ENCODE measurements around the gene TMEM175. TPM values are rescaled to one million over a fixed set of nuclear protein-coding genes. Genes with fewer than 3 reads are reported as not detected.

TMEM175 gene
- total RNA-seq, 4 donors from 2014 or later = 17.4 to 39.1 (median 30.1) TPM

DNA sequence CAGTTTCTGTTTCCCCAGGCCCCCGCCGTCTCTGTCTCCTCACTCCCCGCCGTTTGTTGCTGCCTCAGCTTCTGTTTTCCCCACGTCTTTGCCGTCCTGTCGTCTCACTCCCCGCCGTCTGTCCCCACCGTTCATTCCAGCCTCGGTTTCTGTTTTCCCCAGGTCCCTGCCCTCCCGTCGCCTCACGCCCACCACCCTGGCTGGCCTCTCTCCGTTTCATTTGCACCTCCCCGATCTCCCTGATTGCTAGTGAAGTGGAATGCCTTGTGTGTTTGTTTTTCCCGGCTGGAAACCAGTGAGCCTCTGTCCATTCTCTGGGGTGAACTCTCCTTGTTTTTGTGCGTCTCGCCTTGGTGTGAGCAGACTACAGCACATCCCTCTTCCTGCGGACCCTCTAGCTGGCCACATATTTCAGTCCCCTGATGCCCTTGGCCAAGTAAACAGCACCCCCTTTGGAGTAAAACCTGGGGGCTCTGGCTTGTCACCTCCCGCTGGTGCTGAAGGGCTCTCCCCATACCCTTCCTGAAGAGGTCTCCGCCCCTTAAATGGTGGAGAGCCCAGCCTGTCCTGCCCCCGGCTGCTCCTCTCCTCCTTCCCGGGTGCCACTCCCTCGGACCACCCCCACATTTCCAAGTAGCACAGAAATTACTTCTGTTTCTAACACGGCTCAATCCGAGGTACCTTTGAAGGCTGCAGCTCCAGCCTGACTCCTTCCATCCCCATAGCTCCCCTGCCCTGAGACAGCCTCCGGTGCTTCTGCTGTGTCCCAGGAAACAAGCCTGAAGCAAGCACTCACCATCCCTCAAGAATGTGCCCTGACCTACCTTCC lies 13.2 kb downstream of the TMEM175 start:
- no peak overlapping the region for H3K4me3 ChIP-seq (ENCODE audit: low read depth, poor library complexity, severe bottlenecking)

DNA sequence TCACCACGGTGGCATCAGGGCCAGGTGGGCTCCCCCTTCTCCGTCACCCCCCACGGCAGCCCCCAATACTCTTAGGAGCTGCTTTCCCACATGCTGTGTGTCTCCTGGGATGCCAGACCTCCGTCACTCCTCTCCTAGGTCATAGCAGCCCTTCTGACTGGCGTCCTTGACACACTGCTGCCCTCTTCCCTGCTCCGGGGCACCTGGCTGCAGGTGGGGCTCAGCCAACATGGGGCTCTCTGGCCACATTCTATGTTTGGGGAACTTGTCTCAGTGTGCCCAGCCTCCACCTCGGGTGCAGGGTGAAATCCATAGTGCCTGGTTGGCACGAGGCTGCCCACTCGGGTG lies 13.8 kb downstream of the TMEM175 start:
- WGBS, 2 donors = 81 to 84% methylated on average over 7 to 9 of the region's 9 CpGs
- peak in 1 of 2 donors; percentile 77 for DNase-seq (ENCODE audit: low spot score in 2 of 2)
- no peak overlapping the region for H3K4me3 ChIP-seq (ENCODE audit: low read depth, poor library complexity, severe bottlenecking)
- TF ChIP-seq POLR2A (IDR thresholded peaks at IDR 0.05) = no peak
- TF ChIP-seq, protein P1, sequence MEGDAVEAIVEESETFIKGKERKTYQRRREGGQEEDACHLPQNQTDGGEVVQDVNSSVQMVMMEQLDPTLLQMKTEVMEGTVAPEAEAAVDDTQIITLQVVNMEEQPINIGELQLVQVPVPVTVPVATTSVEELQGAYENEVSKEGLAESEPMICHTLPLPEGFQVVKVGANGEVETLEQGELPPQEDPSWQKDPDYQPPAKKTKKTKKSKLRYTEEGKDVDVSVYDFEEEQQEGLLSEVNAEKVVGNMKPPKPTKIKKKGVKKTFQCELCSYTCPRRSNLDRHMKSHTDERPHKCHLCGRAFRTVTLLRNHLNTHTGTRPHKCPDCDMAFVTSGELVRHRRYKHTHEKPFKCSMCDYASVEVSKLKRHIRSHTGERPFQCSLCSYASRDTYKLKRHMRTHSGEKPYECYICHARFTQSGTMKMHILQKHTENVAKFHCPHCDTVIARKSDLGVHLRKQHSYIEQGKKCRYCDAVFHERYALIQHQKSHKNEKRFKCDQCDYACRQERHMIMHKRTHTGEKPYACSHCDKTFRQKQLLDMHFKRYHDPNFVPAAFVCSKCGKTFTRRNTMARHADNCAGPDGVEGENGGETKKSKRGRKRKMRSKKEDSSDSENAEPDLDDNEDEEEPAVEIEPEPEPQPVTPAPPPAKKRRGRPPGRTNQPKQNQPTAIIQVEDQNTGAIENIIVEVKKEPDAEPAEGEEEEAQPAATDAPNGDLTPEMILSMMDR (IDR thresholded peaks at IDR 0.05) = no peak
- intact Hi-C loops (cut with DNase I; ENCODE audit: low total_unique reads) = no loop called here

More for the DNA sequence above, 13.2 kb downstream of the TMEM175 start:
- TF ChIP-seq, protein P1 (IDR thresholded peaks at IDR 0.05) = no peak
- TF ChIP-seq POLR2A (IDR thresholded peaks at IDR 0.05) = no peak
- WGBS, 2 donors = 75 to 76% methylated on average over 28 of the region's 28 CpGs
- DNase-seq (ENCODE audit: low spot score in 2 of 2) = peak in 1 of 2 donors; percentile 70
- intact Hi-C loops (cut with DNase I; ENCODE audit: low total_unique reads) = no loop called here

DNA sequence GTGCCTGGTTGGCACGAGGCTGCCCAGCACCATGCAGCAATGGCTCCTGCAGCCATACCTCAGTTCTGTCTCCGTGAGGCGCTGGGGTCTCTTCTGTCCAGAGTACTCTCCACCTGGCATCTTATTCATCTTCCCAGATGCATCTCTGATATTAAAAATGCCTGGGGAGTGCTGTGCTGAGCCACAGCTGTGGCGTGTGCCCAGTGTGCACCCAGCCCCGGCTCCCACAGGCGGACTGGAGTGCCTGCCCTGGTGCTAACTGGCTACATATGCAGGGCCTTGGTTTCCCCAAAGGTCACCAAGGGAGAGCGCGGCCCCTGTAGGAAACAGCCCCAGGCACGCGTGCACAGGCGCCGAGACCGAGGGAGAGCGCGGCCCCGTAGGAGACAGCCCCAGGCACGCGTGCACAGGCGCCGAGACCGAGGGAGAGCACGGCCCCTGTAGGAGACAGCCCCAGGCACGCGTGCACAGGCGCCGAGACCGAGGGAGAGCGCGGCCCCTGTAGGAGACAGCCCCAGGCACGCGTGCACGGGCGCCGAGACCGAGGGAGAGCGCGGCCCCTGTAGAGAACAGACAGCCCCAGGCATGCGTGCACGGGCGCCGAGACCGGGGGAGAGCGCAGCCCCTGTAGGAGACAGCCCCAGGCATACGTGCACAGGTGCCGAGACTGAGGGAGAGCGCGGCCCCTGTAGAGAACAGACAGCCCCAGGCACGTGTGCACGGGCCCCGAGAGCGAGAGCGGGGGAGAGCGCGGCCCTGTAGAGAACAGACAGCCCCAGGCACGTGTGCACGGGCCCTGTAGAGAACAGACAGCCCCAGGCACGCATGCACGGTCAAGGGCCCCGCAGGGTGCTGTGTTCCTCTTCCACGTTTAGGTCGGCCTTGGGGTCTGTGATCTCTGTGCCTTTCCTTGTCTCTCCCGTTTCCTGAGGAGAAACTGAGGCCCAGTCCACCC lies 14.5 kb downstream of the TMEM175 start:
- peak in 1 of 2 donors; percentile 53 for DNase-seq (ENCODE audit: low spot score in 2 of 2)
- WGBS, 2 donors = 66 to 71% methylated on average over 47 to 62 of the region's 62 CpGs
- TF ChIP-seq, protein P1 (IDR thresholded peaks at IDR 0.05) = no peak
- TF ChIP-seq POLR2A (IDR thresholded peaks at IDR 0.05) = no peak
- intact Hi-C loops (cut with DNase I; ENCODE audit: low total_unique reads) = no loop called here
- no peak overlapping the region for H3K4me3 ChIP-seq (ENCODE audit: low read depth, poor library complexity, severe bottlenecking)

DNA sequence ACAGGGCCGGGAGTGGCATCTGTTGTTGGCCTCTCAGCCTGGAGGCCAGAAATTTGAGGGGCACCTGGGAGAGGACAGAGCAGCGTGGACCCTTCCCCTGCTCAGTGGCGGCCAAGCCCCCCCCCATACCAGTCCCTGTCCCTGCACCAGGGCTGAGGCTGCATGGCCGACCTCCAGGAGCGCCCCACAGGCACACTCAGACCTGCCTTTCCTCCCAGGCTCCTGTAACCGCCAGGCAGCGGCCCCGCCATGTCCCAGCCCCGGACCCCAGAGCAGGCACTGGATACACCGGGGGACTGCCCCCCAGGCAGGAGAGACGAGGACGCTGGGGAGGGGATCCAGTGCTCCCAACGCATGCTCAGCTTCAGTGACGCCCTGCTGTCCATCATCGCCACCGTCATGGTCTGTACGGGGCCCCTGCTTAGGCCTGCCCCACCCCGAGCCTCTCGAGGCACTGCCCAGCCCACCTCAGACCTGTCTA lies 15.3 kb downstream of the TMEM175 start:
- TF ChIP-seq, protein P1 (IDR thresholded peaks at IDR 0.05) = no peak
- no peak for TF ChIP-seq POLR2A (IDR thresholded peaks at IDR 0.05)
- peak in 1 of 2 donors; percentile 80 for DNase-seq (ENCODE audit: low spot score in 2 of 2)
- WGBS, 2 donors = 92 to 95% methylated on average over 13 to 18 of the region's 19 CpGs
- no peak overlapping the region for H3K4me3 ChIP-seq (ENCODE audit: low read depth, poor library complexity, severe bottlenecking)
- intact Hi-C loops (cut with DNase I; ENCODE audit: low total_unique reads) = no loop called here

DNA sequence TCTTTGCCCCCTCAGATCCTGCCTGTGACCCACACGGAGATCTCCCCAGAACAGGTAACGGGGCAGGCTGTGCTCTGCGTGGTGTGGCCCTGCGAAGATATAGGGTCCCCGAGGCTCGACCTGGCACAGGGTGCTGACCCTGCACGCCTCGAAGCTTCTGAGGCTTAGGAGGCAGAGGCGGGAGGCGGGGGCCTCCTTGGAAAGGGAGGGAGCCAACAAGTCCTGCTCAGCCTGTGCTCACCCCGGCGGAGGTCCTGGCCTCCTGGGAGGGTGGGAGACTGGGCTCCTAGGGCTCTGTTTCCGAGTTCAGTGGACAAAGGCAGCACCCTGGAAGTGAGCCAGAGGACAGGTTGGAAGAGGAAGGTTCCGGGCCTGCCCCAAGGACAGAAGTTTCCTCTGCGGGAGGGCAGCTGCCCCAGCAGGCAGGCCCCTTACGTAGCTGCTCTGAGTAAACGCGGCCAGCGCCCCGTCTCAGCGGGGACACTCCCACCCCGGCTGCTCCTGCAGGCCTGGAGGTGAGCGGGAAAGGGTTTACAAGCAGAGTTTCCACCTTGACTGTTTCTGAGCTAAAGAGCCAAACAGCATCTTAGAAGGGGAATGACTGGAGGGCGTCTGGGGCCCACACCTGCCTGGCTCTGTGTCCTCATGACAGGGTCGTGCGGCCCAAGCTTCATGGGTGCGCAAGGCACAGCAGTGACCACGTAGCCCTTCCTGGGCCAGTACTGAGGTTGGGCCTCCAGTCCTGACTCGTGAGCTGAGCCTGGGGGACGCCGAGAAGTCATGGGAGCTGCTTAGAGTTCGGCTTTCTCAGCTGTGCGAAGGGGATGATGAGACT lies 16.1 kb downstream of the TMEM175 start:
- TF ChIP-seq, protein P1 (IDR thresholded peaks at IDR 0.05) = no peak
- no peak for TF ChIP-seq POLR2A (IDR thresholded peaks at IDR 0.05)
- no peak overlapping the region for H3K4me3 ChIP-seq (ENCODE audit: low read depth, poor library complexity, severe bottlenecking)
- peak in 1 of 2 donors; percentile 78 for DNase-seq (ENCODE audit: low spot score in 2 of 2)
- 87 to 91% methylated on average over 32 to 33 of the region's 33 CpGs for WGBS, 2 donors
- intact Hi-C loops (cut with DNase I; ENCODE audit: low total_unique reads) = no loop called here

All from lower leg skin (tissue), 4 donors.